Glomerular endothelial cell (primary cell): ENCODE measurements around the gene INO80. TPM values are rescaled to one million over a fixed set of nuclear protein-coding genes. Genes with fewer than 3 reads are reported as not detected.
"Not testable (repeated sequence)": the region's sequence is repeated elsewhere in the genome, so short reads cannot be mapped to it uniquely, and the experiment has no call there.

Experiments
- DNase-seq: peaks from one replicate; pipeline ENCODE4 v3.0.0-alpha.2; 2011; ENCODE audit warnings: low read depth, low spot score; ENCODE audit errors: extremely low read depth
- total RNA-seq: library from RNA; depleted of rRNA; stranded (reverse); fragments of >200 nt; gene quantifications from 2 replicates; pipeline ENCODE4 v1.2.3, GENCODE V29; 2015

INO80 gene
- total RNA-seq, 1 donor from 2014 or later: 22.6 TPM

DNA sequence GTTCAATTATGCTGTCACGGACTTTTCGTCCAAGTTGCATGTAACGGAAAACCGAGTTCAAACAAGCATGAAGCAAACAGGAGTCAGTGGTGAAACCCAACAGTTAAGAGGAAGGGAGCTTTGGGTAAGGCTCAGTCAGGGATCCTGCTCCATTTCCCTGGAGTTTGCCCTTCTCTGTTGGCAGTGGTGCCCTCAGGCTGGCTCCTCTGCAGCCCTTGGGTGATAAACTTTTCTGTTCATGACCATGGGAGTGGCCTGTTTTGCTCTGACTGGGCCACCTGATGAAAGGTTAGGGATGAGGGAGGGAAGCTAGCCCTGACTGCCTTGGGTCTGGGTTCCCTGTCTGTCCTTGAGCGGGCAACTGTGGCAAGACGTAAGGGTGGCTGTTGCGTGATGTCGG is 146.7 kb downstream of the INO80 start:
- DNase-seq: no peak

GRCh38 chr15:40968290-40969085 is 147.6 kb downstream of the INO80 start:
- DNase-seq: no peak

DNA sequence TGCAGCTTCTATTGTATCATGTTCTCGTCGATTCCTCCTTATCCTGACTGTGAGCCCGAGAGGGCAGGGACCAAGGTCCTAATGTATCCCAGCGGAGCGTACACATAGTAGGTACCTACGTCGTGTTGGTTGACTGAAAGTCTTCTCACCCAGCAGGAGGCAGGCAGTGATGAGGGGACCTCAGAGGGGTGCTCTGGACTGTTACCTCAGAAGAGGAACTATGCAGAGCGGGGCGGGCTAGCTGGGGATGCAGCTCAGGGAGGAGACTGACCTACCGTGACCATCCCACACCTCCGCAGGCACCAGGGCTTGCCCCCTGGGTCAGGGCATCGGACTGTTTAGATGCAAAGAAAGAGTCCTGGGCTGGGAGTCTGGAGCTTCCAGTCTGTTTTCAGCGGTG is 151.4 kb downstream of the INO80 start:
- DNase-seq: no peak

DNA sequence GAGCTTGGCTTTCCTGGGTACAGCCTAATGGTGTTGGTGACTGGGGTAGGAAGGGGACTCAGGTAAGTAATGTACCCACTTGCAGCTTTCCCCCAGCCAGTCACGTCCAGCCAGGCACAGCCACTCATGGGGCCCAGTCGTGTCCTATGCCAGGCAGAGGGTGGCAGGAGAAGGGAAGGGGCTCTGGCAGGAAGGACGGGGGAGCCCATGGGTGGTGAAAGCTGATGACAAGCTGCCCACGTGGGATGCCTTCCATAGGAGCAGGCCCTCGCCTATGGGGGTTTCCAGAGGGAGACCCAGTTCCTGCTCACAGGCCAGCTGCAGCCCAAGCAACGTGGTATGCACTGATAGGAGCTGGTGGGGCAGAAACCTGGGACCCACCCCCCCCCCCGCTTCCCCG is 152.1 kb downstream of the INO80 start:
- DNase-seq: no peak

DNA sequence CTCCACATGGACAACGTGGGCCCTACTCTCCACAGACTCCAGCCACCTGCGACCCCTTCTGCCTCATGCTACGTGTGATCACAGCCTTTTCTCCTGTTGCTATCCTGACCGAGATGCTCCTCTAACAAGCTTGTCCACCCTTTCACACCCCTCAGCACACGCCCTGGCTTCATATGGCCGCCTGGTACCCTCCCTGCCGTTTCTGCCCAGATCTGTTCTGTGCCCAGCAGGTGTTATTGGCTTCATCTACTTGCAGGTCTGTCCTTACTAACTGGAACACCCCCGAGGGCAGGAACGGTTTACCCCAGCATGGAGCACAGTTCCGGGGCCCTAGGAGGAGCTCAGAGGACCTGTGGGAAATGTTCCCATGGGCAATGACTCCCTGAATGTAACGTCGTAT is 152.9 kb downstream of the INO80 start:
- no peak for DNase-seq

DNA sequence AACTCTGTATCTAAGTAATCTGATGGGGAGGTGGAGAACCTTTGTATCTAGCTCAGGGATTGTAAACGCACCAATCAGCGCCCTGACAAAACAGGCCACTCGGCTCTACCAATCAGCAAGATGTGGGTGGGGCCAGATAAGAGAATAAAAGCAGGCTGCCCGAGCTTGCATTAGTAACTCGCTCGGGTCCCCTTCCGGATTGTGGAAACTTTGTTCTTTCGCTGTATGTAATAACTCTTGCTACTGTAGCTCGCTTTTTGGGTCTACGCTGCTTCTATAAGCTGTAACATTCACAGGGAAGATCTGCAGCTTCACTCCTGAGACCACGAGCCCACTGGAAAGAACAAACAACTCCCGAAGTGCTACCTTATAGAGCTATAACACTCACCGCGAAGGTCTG is 153.8 kb downstream of the INO80 start:
- DNase-seq: not testable (repeated sequence)

- not testable (repeated sequence) for DNase-seq
Observed at GRCh38 chr15:40961740-40962139, 154.3 kb downstream of the INO80 start.

GRCh38 chr15:40960925-40961324 is 155.2 kb downstream of the INO80 start:
- DNase-seq: no peak

DNA sequence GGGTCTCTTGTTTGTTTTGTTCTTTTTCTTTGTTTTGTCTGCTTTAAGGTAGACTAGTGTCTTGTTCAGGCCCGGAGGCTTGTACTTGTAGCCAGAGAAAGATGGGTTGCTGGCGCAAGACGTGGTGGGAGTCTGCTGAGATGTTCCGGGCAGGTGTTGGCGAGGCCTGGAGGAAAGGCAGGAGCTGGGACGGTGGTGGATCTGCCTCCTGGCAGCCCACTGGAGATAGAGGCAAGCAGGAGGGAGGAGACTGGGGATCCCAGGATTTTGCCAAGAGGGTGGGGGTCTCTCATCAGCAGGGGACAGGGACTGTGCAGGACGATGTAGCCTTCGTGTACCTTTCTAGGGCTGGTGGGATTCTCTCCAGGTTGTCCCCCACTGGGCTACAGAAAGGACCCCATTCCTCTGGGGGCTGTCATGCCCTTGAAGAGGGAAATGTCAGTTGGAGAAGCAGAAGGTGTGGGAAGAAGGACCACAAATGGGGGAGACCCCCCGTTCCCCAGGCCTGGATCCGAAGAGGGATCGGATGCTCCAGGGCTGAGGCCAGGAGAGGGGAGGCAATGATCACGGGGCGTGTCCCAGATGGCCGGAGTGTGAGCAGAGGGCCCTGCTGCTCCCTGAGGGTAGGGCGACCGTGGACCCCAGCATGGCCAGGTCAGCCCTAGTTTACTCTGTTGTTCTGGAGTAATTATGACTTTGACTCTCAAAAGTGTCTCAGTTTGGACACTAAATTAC is 155.8 kb downstream of the INO80 start:
- no peak for DNase-seq

DNA sequence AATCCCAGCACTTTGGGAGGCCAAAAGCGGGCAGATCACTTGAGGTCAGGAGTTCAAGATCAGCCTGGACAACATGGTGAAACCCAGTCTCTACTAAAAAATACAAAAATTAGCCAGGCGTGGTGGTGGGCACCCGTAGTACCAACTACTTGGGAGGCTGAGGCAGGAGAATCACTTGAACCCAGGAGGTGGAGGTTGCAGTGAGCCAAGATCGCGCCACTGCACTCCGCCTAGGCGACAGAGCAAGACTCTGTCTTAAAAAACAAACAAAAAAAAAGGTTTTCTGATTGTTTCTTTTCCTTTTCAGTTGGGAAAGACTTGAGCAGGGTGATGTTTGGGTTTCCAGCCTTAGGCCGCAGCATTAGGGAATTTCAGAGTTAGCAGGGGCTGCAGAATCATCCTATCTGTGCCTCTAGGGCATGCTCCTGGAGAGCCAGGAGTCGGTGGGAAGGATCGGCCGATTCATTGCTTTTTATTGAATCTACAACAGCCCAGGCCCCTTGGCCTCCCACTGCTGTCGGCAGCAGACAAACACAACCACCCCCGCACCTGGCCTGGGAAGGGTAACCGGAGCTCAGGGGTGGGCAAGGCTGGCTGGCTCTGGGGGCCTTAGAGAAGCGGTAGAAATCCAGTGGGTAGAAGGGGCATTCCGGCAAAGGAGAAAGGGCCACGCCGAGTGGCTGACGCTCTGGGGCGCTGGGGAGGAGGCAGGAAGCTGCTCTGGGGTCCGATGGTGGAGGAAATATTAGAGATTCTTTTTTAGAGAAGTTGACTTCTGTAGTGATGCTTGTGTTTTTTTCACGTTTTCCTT is 156.5 kb downstream of the INO80 start:
- no peak for DNase-seq

- no peak for DNase-seq
Observed at GRCh38 chr15:40958723-40959122, 157.4 kb downstream of the INO80 start.

GRCh38 chr15:40958146-40958545 is 157.9 kb downstream of the INO80 start:
- no peak for DNase-seq

- no peak for DNase-seq
Observed at GRCh38 chr15:40957581-40958051, 158.5 kb downstream of the INO80 start.

GRCh38 chr15:40957041-40957555 is 159.0 kb downstream of the INO80 start:
- no peak for DNase-seq

DNA sequence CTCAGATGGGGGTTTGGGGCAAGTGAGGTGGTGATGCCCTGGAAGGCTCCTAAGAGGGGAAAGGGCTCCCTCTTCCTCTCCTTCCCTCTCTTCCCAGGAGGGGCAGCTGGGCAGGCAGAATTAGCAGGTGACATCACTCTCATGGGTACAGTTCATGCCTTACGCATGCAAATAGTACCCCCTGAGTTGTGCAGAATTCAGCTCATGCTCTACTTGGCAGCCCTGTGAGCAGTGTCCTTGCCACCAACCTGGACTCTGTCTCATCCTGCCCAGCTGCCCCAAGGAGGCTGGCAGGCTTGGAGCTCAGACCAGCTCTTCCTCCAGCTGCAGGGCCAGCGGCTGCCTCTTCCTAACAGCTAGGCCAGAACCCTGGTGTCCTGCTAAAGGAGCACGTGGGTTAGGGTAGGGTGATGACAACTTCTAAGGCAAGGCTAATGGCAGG is 159.5 kb downstream of the INO80 start:
- no peak for DNase-seq

DNA sequence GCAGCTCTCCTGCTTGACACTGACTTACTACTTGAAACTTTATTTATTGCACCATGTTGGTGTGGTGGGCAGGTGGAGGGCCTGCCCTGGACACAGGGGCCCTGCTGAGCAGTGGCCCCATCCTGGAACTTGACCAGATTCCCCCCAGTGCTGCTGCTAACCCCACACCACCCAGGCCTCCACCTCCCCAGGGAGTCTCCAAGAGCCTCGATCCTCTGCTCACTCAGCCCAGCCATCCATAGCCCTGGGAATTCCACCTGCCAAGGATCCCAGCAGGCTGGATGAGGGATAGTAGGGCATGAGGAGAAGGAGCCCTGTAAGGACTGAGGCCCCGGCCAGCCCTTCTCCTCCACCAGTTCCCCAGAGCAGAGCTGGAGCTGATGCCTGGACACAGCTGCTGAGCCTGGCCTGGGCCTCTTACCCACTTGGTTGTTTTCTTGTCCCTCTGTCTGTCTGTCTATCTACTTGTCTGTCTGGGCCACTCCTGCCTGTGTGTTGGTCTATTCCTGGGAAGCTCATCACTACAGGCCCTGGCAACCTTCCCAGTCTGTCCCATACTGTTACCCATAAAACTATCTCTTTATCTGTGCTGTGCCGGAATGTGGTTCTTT is 160.0 kb downstream of the INO80 start:
- DNase-seq: no peak

- no peak for DNase-seq
Observed at GRCh38 chr15:40955141-40955903, 160.8 kb downstream of the INO80 start.

GRCh38 chr15:40954158-40954848 is 161.8 kb downstream of the INO80 start:
- DNase-seq: not testable (repeated sequence)

- DNase-seq: no peak
Observed at GRCh38 chr15:40953713-40954074, 162.4 kb downstream of the INO80 start.
